Measurements from ENCODE around the gene SMC2. TPM values are rescaled to one million over a fixed set of nuclear protein-coding genes. Genes with fewer than 3 reads are reported as not detected.

Gene SMC2
- total RNA-seq, 1 donor from 2014 or later, result 13.1 TPM

- Mint-ChIP-seq H3K27ac (ENCODE audit: unreplicated experiment) (no peak overlapping the region), H3K9me3 (ENCODE audit: unreplicated experiment) (no peaks in the 10 kb centered on the region), H3K4me3 (ENCODE audit: unreplicated experiment) (no peak overlapping the region), H3K27me3 (ENCODE audit: unreplicated experiment) (no peaks in the 10 kb centered on the region), H3K36me3 (ENCODE audit: unreplicated experiment) (peaks cover 6% of the 10 kb centered on the region), H3K4me1 (ENCODE audit: unreplicated experiment) (peaks cover 1% of the 10 kb centered on the region)
- DNase-seq (ENCODE audit: extremely low spot score, unreplicated experiment), result no peak
- no peak for TF ChIP-seq CTCF (IDR thresholded peaks at IDR 0.05)
Measured at GRCh38 chr9:104118916-104119315, 24.8 kb downstream of the SMC2 start.

GRCh38 chr9:104121022-104121421 lies 26.9 kb downstream of the SMC2 start:
- H3K27me3 Mint-ChIP-seq (ENCODE audit: unreplicated experiment), result no peaks in the 10 kb centered on the region
- no peak overlapping the region for H3K27ac Mint-ChIP-seq (ENCODE audit: unreplicated experiment)
- no peak overlapping the region for H3K4me3 Mint-ChIP-seq (ENCODE audit: unreplicated experiment)
- peaks cover 1% of the 10 kb centered on the region for H3K4me1 Mint-ChIP-seq (ENCODE audit: unreplicated experiment)
- H3K36me3 Mint-ChIP-seq (ENCODE audit: unreplicated experiment), result peaks cover 16% of the 10 kb centered on the region
- H3K9me3 Mint-ChIP-seq (ENCODE audit: unreplicated experiment), result no peaks in the 10 kb centered on the region
- TF ChIP-seq CTCF (IDR thresholded peaks at IDR 0.05), result no peak
- no peak for DNase-seq (ENCODE audit: extremely low spot score, unreplicated experiment)

- Mint-ChIP-seq H3K36me3 (ENCODE audit: unreplicated experiment) (peaks cover 18% of the 10 kb centered on the region), H3K27ac (ENCODE audit: unreplicated experiment) (no peak overlapping the region), H3K9me3 (ENCODE audit: unreplicated experiment) (peaks cover 6% of the 10 kb centered on the region), H3K4me3 (ENCODE audit: unreplicated experiment) (no peak overlapping the region), H3K27me3 (ENCODE audit: unreplicated experiment) (no peaks in the 10 kb centered on the region), H3K4me1 (ENCODE audit: unreplicated experiment) (no peaks in the 10 kb centered on the region)
- TF ChIP-seq CTCF (IDR thresholded peaks at IDR 0.05), result no peak
- no peak for DNase-seq (ENCODE audit: extremely low spot score, unreplicated experiment)
Measured at GRCh38 chr9:104138243-104138868, 44.2 kb downstream of the SMC2 start.

GRCh38 chr9:104142799-104143549 lies 48.9 kb downstream of the SMC2 start:
- Mint-ChIP-seq H3K27ac (ENCODE audit: unreplicated experiment) (no peak overlapping the region), H3K27me3 (ENCODE audit: unreplicated experiment) (no peaks in the 10 kb centered on the region), H3K4me1 (ENCODE audit: unreplicated experiment) (no peaks in the 10 kb centered on the region), H3K9me3 (ENCODE audit: unreplicated experiment) (no peaks in the 10 kb centered on the region), H3K36me3 (ENCODE audit: unreplicated experiment) (peaks cover 6% of the 10 kb centered on the region), H3K4me3 (ENCODE audit: unreplicated experiment) (no peak overlapping the region)
- DNase-seq (ENCODE audit: extremely low spot score, unreplicated experiment), result no peak
- TF ChIP-seq CTCF (IDR thresholded peaks at IDR 0.05), result no peak

- Mint-ChIP-seq H3K27ac (ENCODE audit: unreplicated experiment) (no peak overlapping the region), H3K9me3 (ENCODE audit: unreplicated experiment) (no peaks in the 10 kb centered on the region), H3K27me3 (ENCODE audit: unreplicated experiment) (no peaks in the 10 kb centered on the region), H3K4me1 (ENCODE audit: unreplicated experiment) (no peaks in the 10 kb centered on the region), H3K4me3 (ENCODE audit: unreplicated experiment) (no peak overlapping the region), H3K36me3 (ENCODE audit: unreplicated experiment) (peaks cover 6% of the 10 kb centered on the region)
- no peak for DNase-seq (ENCODE audit: extremely low spot score, unreplicated experiment)
- no peak for TF ChIP-seq CTCF (IDR thresholded peaks at IDR 0.05)
Measured at GRCh38 chr9:104143550-104143910, 49.4 kb downstream of the SMC2 start.

Data from osteocyte (in vitro differentiated cells).